HCT116 (cell line): ENCODE results near the gene THSD4. TPM values are rescaled to one million over a fixed set of nuclear protein-coding genes. Genes with fewer than 3 reads are reported as not detected.

Experiments used
- ATAC-seq: fragments of 200-7000 bp; cut with Tn5 transposase; 2 replicates; pipeline ENCODE4 v1.9.1; 2020; ENCODE audit warnings: mild to moderate bottlenecking, moderate library complexity
- BruUV-seq: library from RNA; stranded (reverse); fragments of 400-500 nt; replicated peaks from 2 replicates; lab custom pipeline; 2021; lab: Mats Ljungman, UMichigan
- CTCF ChIA-PET: fragments of 300-600 bp; sonication (Branson Sonifier 250); formaldehyde crosslinking; loops from one replicate; lab custom pipeline; 2021; ENCODE audit warnings: antibody characterized with exemption; lab: Charles Lee
- POLR2A ChIA-PET: fragments of 300-600, 350-600 bp; sonication (Branson Sonifier 250); formaldehyde crosslinking; loops from one replicate; lab custom pipeline; 2021; ENCODE audit warnings: antibody characterized with exemption; lab: Charles Lee
- RAD21 ChIA-PET, 2 experiments: fragments of 300-600 bp; sonication (Branson Sonifier 250); formaldehyde crosslinking; loops; one replicate each; lab custom pipeline; 2023; ENCODE audit warnings: low total read pairs in 2 of 2; ENCODE audit not compliant: uncharacterized antibody in 2 of 2, unreplicated experiment in 2 of 2, low non-redundant PET in 1 of 2; lab: Charles Lee
- DNase-seq: peaks from one replicate; pipeline ENCODE4 v3.0.0-alpha.2; 2010; ENCODE audit warnings: low read depth, low spot score
- H2AFZ ChIP-seq: fragments of 200-600 bp; shearing (Covaris generic), sonication (generic); 2 replicates; pipeline ENCODE4 v1.6.1; 2017; ENCODE audit warnings: low read depth, mixed run types, mixed read lengths, antibody characterized with exemption, low read length; ENCODE audit not compliant: poor library complexity, severe bottlenecking
- H3K27ac ChIP-seq: 2 replicates; pipeline ENCODE4 v1.5.1; 2012; ENCODE audit warnings: low read depth, low read length
- H3K27me3 ChIP-seq: fragments of 200-600 bp; sonication (generic); 2 replicates; pipeline ENCODE4 v1.6.1; 2016; ENCODE audit warnings: mixed run types, low read length, mixed read lengths; ENCODE audit not compliant: insufficient read depth
- H3K36me3 ChIP-seq, 2 experiments: fragments of 200-500 bp in 1 of 2; fragments of 200-600 bp in 1 of 2; sonication (Bioruptor generic) in 1 of 2; sonication (generic) in 1 of 2; 2 replicates each; pipeline versions ENCODE4 v1.5.1 to v1.6.1; 2014 to 2016; ENCODE audit warnings: low read length in 2 of 2, inconsistent platforms in 1 of 2, mixed read lengths in 1 of 2, mixed run types in 1 of 2; ENCODE audit not compliant: insufficient read depth in 2 of 2, control insufficient read depth in 1 of 2
- H3K4me1 ChIP-seq, 2 experiments: fragments of 200-600 bp in 1 of 2; sonication (generic) in 1 of 2; 2 replicates each; pipeline versions ENCODE4 v1.5.1 to v1.6.1; 2012 to 2017; ENCODE audit warnings: low read length in 2 of 2, inconsistent platforms in 1 of 2, mild to moderate bottlenecking in 1 of 2, mixed read lengths in 1 of 2, mixed run types in 1 of 2, moderate library complexity in 1 of 2; ENCODE audit not compliant: insufficient read depth in 2 of 2, control insufficient read depth in 1 of 2
- H3K4me2 ChIP-seq: fragments of 200-600 bp; sonication (generic); 2 replicates; pipeline ENCODE4 v1.6.1; 2017; ENCODE audit warnings: mixed run types, low read length, mixed read lengths
- H3K4me3 ChIP-seq, 2 experiments: fragments of 200-600 bp in 1 of 2; sonication (generic) in 1 of 2; replicated peaks in 1 of 2; 2 replicates each; pipeline ENCODE4 v1.5.1; 2011 to 2016; ENCODE audit warnings: low read length in 2 of 2, control low read depth in 1 of 2, low read depth in 1 of 2, mild to moderate bottlenecking in 1 of 2, mixed read lengths in 1 of 2, mixed run types in 1 of 2
- H3K79me2 ChIP-seq: fragments of 200-600 bp; sonication (generic); 2 replicates; pipeline ENCODE4 v1.6.1; 2017; ENCODE audit warnings: mild to moderate bottlenecking, mixed run types, low read length, moderate library complexity, mixed read lengths; ENCODE audit not compliant: insufficient read depth
- H3K9ac ChIP-seq: fragments of 200-600 bp; sonication (generic); 2 replicates; pipeline ENCODE4 v1.6.1; 2016; ENCODE audit warnings: low read length, mixed read lengths
- H3K9me2 ChIP-seq: fragments of 200-600 bp; sonication (generic), shearing (Covaris generic); 2 replicates; pipeline ENCODE4 v1.6.1; 2017; ENCODE audit warnings: mixed run types, mild to moderate bottlenecking, moderate library complexity; ENCODE audit not compliant: insufficient read depth
- H3K9me3 ChIP-seq, 2 experiments: fragments of 200-500 bp in 1 of 2; fragments of 200-600 bp in 1 of 2; sonication (Bioruptor generic) in 1 of 2; sonication (generic) in 1 of 2; 2 replicates each; pipeline ENCODE4 v1.6.1; 2014 to 2017; ENCODE audit warnings: low read length in 2 of 2, mixed read lengths in 2 of 2, inconsistent platforms in 1 of 2, low read depth in 1 of 2, mild to moderate bottlenecking in 1 of 2, mixed run types in 1 of 2, moderate library complexity in 1 of 2; ENCODE audit not compliant: control insufficient read depth in 1 of 2, insufficient read depth in 1 of 2
- H4K20me1 ChIP-seq: fragments of 200-600 bp; sonication (generic), shearing (Covaris generic); 2 replicates; pipeline ENCODE4 v1.6.1; 2017; ENCODE audit warnings: mixed run types, mild to moderate bottlenecking, moderate library complexity; ENCODE audit not compliant: insufficient read depth
- EGR1 ChIP-seq: IDR thresholded peaks from 2 replicates; pipeline ENCODE4 v1.6.1; 2012; ENCODE audit warnings: low read depth
- ELF1 ChIP-seq: IDR thresholded peaks from 2 replicates; pipeline ENCODE4 v1.6.1; 2012; ENCODE audit warnings: low read depth, borderline replicate concordance
- EZH2 ChIP-seq: fragments of 200-600 bp; sonication (generic); IDR thresholded peaks from 2 replicates; pipeline ENCODE4 v1.6.1; 2017; ENCODE audit warnings: antibody characterized with exemption, mixed run types
- FOSL1 ChIP-seq: IDR thresholded peaks from 2 replicates; pipeline ENCODE4 v1.6.1; 2012; ENCODE audit warnings: low read depth
- JUND ChIP-seq: IDR thresholded peaks from 2 replicates; pipeline ENCODE4 v1.6.1; 2012
- POLR2A ChIP-seq: IDR thresholded peaks from 2 replicates; pipeline ENCODE4 v1.7.0; 2011; ENCODE audit warnings: borderline replicate concordance; ENCODE audit not compliant: insufficient read depth, insufficient read length; ENCODE audit errors: extremely low read depth
- RAD21 ChIP-seq: IDR thresholded peaks from 2 replicates; pipeline ENCODE4 v1.6.1; 2012; ENCODE audit warnings: low read depth, mild to moderate bottlenecking
- SRF ChIP-seq: IDR thresholded peaks from 2 replicates; pipeline ENCODE4 v1.6.1; 2012; ENCODE audit warnings: low read depth
- TCF7L2 ChIP-seq: IDR thresholded peaks from 2 replicates; pipeline ENCODE4 v1.7.0; 2011; ENCODE audit warnings: borderline replicate concordance, inconsistent platforms; ENCODE audit not compliant: insufficient read depth, insufficient read length; ENCODE audit errors: extremely low read depth
- YY1 ChIP-seq: IDR thresholded peaks from 2 replicates; pipeline ENCODE4 v1.6.1; 2011; ENCODE audit warnings: low read length, low read depth, moderate library complexity, mild to moderate bottlenecking; ENCODE audit not compliant: insufficient replicate concordance; ENCODE audit errors: extremely low read depth
- ZFX ChIP-seq: fragments of 450-650 bp; IDR thresholded peaks from 2 replicates; pipeline ENCODE4 v1.6.1; 2017
- intact Hi-C: fragments of 100-400 bp; cut with micrococcal nuclease; formaldehyde crosslinking; loops from 2 replicates; pipeline ENCODE4 v1.10.0; 2022
- total RNA-seq: library from RNA; stranded (reverse); gene quantifications from one replicate; pipeline ENCODE4 v1.2.1, GENCODE V29; 2021; ENCODE audit not compliant: unreplicated experiment
- TF ChIP-seq, protein P1 (sequence below): IDR thresholded peaks from 2 replicates; pipeline ENCODE4 v1.6.1; 2012; ENCODE audit warnings: low read depth

Gene THSD4
- total RNA-seq, 1 experiment from 2014 or later = 30.5 TPM

DNA sequence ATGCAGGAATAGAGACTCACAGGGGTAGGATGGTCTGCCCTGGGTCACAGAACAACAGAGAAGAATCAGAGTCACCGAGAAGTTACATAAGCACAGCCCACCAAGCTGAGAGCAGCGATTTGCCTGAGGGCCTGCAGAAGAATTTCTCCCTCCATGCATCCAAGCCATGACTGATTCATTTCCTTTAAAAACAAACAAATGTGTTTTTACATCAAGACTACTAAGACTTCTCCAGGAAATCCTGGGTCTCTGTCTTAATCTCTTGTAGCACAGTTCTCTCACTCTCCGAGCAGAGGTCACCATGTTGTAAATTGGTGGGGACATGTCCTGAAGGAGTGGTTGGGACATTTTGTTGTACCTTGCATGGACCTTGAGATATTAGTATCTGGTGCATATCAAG, 159.8 kb downstream of the THSD4 start:
- Histone ChIP-seq H3K4me1 (peaks cover 51% of the 10 kb centered on the region in 2 experiments), H3K27me3 (no peaks in the 10 kb centered on the region), H2AFZ (no peak overlapping the region), H4K20me1 (no peaks in the 10 kb centered on the region), H3K4me3 (no peak overlapping the region), H3K9me2 (no peaks in the 10 kb centered on the region), H3K79me2 (no peaks in the 10 kb centered on the region), H3K9me3 (no peaks in the 10 kb centered on the region), H3K4me2 (no peak overlapping the region), H3K36me3 (no peaks in the 10 kb centered on the region), H3K9ac (no peak overlapping the region), H3K27ac (peak overlapping the region; percentile 43; the same call in 1 of the 2 replicates)
- no TSS peak for BruUV-seq
- ATAC-seq (no peak), DNase-seq (no peak)
- POLR2A ChIA-PET = no interaction called here
- CTCF ChIA-PET = no interaction called here
- intact Hi-C loops = no loop called here
- RAD21 ChIA-PET = no interaction called here
- no peak for TF ChIP-seq FOSL1
- TF ChIP-seq RAD21 = no peak
- TF ChIP-seq EZH2 = no peak
- TF ChIP-seq EGR1 = no peak
- TF ChIP-seq ELF1 = no peak
- TF ChIP-seq, protein P1, sequence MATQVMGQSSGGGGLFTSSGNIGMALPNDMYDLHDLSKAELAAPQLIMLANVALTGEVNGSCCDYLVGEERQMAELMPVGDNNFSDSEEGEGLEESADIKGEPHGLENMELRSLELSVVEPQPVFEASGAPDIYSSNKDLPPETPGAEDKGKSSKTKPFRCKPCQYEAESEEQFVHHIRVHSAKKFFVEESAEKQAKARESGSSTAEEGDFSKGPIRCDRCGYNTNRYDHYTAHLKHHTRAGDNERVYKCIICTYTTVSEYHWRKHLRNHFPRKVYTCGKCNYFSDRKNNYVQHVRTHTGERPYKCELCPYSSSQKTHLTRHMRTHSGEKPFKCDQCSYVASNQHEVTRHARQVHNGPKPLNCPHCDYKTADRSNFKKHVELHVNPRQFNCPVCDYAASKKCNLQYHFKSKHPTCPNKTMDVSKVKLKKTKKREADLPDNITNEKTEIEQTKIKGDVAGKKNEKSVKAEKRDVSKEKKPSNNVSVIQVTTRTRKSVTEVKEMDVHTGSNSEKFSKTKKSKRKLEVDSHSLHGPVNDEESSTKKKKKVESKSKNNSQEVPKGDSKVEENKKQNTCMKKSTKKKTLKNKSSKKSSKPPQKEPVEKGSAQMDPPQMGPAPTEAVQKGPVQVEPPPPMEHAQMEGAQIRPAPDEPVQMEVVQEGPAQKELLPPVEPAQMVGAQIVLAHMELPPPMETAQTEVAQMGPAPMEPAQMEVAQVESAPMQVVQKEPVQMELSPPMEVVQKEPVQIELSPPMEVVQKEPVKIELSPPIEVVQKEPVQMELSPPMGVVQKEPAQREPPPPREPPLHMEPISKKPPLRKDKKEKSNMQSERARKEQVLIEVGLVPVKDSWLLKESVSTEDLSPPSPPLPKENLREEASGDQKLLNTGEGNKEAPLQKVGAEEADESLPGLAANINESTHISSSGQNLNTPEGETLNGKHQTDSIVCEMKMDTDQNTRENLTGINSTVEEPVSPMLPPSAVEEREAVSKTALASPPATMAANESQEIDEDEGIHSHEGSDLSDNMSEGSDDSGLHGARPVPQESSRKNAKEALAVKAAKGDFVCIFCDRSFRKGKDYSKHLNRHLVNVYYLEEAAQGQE = no peak
- no peak for TF ChIP-seq SRF
- no peak for TF ChIP-seq ZFX
- TF ChIP-seq JUND = no peak
- TF ChIP-seq TCF7L2 = no peak
- no peak for TF ChIP-seq YY1
- no peak for TF ChIP-seq POLR2A
- TF ChIP-seq, all 23 proteins: peak for 0
